ENCODE data around the gene SFT2D1. TPM values are rescaled to one million over a fixed set of nuclear protein-coding genes. Genes with fewer than 3 reads are reported as not detected.
"Not testable (repeated sequence)": the region's sequence is repeated elsewhere in the genome, so short reads cannot be mapped to it uniquely, and the experiment has no call there.

Gene SFT2D1
- total RNA-seq = 10 to 100 TPM; 39.0 to 42.6 TPM

GRCh38 chr6:166342349-166343149, at the start of gene SFT2D1:
TSS of gene SFT2D1 (minus strand) at chr6:166342545. CDS start at chr6:166342481, 64 bp downstream.
- Mint-ChIP-seq H3K4me1 (ENCODE audit: low read depth) (peaks cover 7% of the 10 kb centered on the region), H3K4me3 (peak within 1 kb of the TSS; percentile 90), H3K36me3 (ENCODE audit: low read depth) (peaks cover 3% of the 10 kb centered on the region), H3K27ac (peak within 1 kb of the TSS; percentile 85), H3K27me3 (no peaks in the 10 kb centered on the region), H3K9me3 (no peaks in the 10 kb centered on the region)
- intact Hi-C loops (cut with micrococcal nuclease) = loop anchor here (5.0 kb wide), 1 partner anchor 40 kb away; the partner anchor contains the start of gene MPC1
- ATAC-seq (peak; percentile 83), DNase-seq (peak; percentile 86)
- ChIA-PET CTCF (interaction anchor here (0.6 to 2.4 kb wide), 2 partner anchors 38 to 451 kb away, joined by 3 to 18 read pairs; no protein-coding TSS in a partner anchor), POLR2A (interaction anchor here (0.9 to 2.2 kb wide), 5 partner anchors 8 to 284 kb away, joined by 4 to 11 read pairs (median 5); no protein-coding TSS in a partner anchor)
- TF ChIP-seq CTCF (IDR thresholded peaks at IDR 0.05) = no peak

GRCh38 chr6:166389119-166389518, 46.8 kb upstream of the SFT2D1 start:
- H3K36me3 Mint-ChIP-seq (ENCODE audit: low read depth) = no peaks in the 10 kb centered on the region
- H3K27me3 Mint-ChIP-seq = no peaks in the 10 kb centered on the region
- TF ChIP-seq CTCF (IDR thresholded peaks at IDR 0.05) = no peak
- ChIA-PET POLR2A (no interaction called here), CTCF (interaction anchor here (1.8 to 3.1 kb wide), 2 partner anchors 12 to 113 kb away, joined by 6 to 16 read pairs; no protein-coding TSS in a partner anchor)
- DNase-seq (no peak), ATAC-seq (no peak)
- peaks cover 2% of the 10 kb centered on the region for H3K4me1 Mint-ChIP-seq (ENCODE audit: low read depth)
- no peak overlapping the region for H3K4me3 Mint-ChIP-seq
- intact Hi-C loops (cut with micrococcal nuclease) = no loop called here
- no peaks in the 10 kb centered on the region for H3K9me3 Mint-ChIP-seq
- no peak overlapping the region for H3K27ac Mint-ChIP-seq

- no peak for TF ChIP-seq CTCF (IDR thresholded peaks at IDR 0.05)
- CTCF ChIA-PET = interaction anchor here (1.5 to 3.1 kb wide), 4 partner anchors 10 to 113 kb away, joined by 4 to 16 read pairs (median 6); no protein-coding TSS in a partner anchor
- no peak for DNase-seq
- POLR2A ChIA-PET = no interaction called here
- intact Hi-C loops (cut with micrococcal nuclease) = no loop called here
- H3K4me1 Mint-ChIP-seq (ENCODE audit: low read depth) = peaks cover 2% of the 10 kb centered on the region
- no peak overlapping the region for H3K27ac Mint-ChIP-seq
- no peak overlapping the region for H3K4me3 Mint-ChIP-seq
- no peak for ATAC-seq
- H3K9me3 Mint-ChIP-seq = no peaks in the 10 kb centered on the region
- H3K36me3 Mint-ChIP-seq (ENCODE audit: low read depth) = no peaks in the 10 kb centered on the region
- H3K27me3 Mint-ChIP-seq = no peaks in the 10 kb centered on the region
Observed at GRCh38 chr6:166388290-166389004, 46.1 kb upstream of the SFT2D1 start.

GRCh38 chr6:166387642-166388289, 45.4 kb upstream of the SFT2D1 start:
- intact Hi-C loops (cut with micrococcal nuclease) = no loop called here
- Mint-ChIP-seq H3K4me1 (ENCODE audit: low read depth) (peaks cover 2% of the 10 kb centered on the region), H3K4me3 (no peak overlapping the region), H3K36me3 (ENCODE audit: low read depth) (no peaks in the 10 kb centered on the region), H3K9me3 (no peaks in the 10 kb centered on the region), H3K27ac (no peak overlapping the region), H3K27me3 (no peaks in the 10 kb centered on the region)
- ChIA-PET CTCF (interaction anchor here (1.5 to 3.1 kb wide), 4 partner anchors 11 to 112 kb away, joined by 4 to 16 read pairs (median 6); no protein-coding TSS in a partner anchor), POLR2A (no interaction called here)
- ATAC-seq (no peak), DNase-seq (no peak)
- TF ChIP-seq CTCF (IDR thresholded peaks at IDR 0.05) = no peak

- H3K4me1 Mint-ChIP-seq (ENCODE audit: low read depth); DNase-seq; H3K27ac Mint-ChIP-seq; H3K9me3 Mint-ChIP-seq; H3K27me3 Mint-ChIP-seq; intact Hi-C loops (cut with micrococcal nuclease); ATAC-seq; POLR2A ChIA-PET; H3K36me3 Mint-ChIP-seq (ENCODE audit: low read depth); H3K4me3 Mint-ChIP-seq: not testable (repeated sequence)
- CTCF ChIA-PET = interaction anchor here (1.5 to 3.1 kb wide), 3 partner anchors 12 to 73 kb away, joined by 4 to 16 read pairs (median 6); no protein-coding TSS in a partner anchor
Observed at GRCh38 chr6:166387098-166387497, 44.8 kb upstream of the SFT2D1 start.
